NCI-H524 treated with DMSO at 0.1 percent for 48 hours (cell line): ENCODE results near the gene ISM1.

Experiments
- DNase-seq: peaks from one replicate; lab custom pipeline; 2025; lab: John Stamatoyannopoulos, UW

ISM1 gene

GRCh38 chr20:13348311-13349234, 127.5 kb downstream of the ISM1 start:
- no peak for DNase-seq

- DNase-seq = no peak
These were observed 128.1 kb downstream of the ISM1 start for GRCh38 chr20:13349235-13349604.
